CD4-positive, alpha-beta T cell treated with Interleukin-15 for 4 hours (primary cell): ENCODE measurements around the gene DOCK10.

Experiments used
- DNase-seq: peaks from one replicate; pipeline ENCODE4 v3.0.0-alpha.2; 2020; ENCODE audit warnings: low spot score

The DOCK10 gene

GRCh38 chr2:224835405-224835804, 206.9 kb downstream of the DOCK10 start:
- no peak for DNase-seq

GRCh38 chr2:224833986-224834385, 208.3 kb downstream of the DOCK10 start:
- DNase-seq = no peak

- DNase-seq = no peak
These were observed 210.1 kb downstream of the DOCK10 start for GRCh38 chr2:224832207-224832606.

DNA sequence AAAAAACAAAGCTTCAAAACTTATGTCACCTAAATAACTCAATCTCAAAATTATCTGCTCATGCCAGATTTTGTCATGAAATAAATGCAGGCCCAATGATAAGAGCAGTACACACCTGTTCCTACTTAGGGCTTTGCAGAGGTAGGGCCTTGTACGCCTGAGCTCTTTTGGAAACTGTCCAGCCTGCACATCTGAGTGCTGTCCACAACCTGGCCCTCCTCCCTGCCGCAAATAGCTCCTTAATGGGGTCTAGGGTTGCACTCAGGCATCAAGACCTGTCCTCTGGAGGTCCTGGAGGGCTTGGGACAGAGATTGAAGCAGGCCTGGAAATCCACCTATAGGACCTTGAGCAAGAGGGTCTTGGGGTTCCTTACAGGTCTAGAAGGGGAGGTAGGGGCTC, 210.7 kb downstream of the DOCK10 start:
- DNase-seq = no peak

GRCh38 chr2:224820283-224820991, 221.8 kb downstream of the DOCK10 start:
- DNase-seq = no peak

DNA sequence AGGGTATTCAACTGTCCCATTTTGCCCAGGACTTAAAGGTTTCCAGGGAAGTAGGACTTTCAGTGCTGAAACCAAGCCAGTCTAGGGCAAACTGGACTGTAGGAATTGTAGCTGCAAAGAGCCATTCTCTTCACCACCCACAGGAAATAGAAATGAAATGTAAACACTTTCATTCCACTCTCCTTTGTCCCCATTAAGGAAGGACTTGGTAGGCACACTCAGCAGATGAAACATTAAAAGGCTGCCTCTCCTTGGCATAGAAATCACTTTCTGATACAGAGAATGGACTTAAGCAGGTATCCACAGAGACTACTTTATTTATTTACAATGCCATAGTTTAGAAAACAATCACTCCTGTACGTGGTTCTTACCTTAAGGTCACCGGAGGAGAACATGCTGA, 223.2 kb downstream of the DOCK10 start:
- DNase-seq = no peak

DNA sequence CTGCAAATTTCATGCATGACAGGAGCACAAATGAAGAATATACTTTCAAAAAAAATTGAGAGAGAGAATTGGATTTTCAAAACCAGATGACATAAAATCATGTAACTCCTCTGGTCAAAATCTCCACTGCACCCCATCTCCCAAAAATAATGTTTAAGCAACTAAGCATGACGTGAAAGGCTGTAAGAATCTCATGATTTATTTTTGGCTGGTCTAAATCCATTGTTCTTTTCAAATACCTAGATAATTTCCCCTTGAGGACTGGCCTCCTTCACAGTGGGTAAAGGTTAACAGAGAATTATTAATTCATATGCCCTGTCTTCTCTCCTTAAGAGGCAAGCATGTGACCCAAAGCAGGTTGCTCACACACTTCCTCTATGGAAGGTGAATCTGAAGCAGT, 224.6 kb downstream of the DOCK10 start:
- DNase-seq = no peak

DNA sequence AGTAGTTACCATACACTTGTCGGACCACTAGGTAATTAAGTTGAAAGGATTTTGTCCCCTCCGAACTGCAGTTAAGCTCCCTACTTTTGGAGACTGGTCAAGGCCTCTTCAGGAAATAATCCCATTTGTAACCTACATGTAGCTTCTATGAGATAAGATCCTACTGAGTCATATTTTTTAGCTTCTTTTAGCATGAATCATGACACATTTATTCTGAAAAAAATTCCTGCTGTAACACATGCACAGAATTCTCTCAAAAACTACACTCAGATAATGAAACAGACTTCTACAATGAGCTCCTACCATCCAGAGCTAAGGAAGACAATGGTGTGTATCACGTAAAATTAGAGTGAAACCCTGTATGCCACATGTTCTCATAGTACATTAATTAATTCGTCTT, 225.5 kb downstream of the DOCK10 start:
- no peak for DNase-seq

DNA sequence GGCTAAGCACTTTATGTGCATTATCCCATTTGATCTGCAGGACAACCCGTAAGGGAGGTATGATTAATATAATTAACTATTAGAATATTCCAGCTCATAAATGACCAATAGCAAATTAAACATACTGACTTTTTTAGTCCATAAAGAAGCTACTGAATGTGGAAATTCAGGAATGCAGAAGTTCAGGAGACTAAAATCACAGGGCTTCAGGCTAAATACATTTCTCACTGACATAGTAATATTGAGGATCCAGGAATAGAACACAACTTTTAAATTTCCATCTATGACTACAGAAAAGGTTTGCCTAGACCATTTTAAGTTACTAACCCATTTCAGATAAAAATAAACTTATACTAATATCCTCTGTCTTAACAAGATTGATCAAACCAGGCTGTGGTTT, 228.7 kb downstream of the DOCK10 start:
- no peak for DNase-seq

GRCh38 chr2:224807153-224807964, 234.9 kb downstream of the DOCK10 start:
- DNase-seq = no peak

DNA sequence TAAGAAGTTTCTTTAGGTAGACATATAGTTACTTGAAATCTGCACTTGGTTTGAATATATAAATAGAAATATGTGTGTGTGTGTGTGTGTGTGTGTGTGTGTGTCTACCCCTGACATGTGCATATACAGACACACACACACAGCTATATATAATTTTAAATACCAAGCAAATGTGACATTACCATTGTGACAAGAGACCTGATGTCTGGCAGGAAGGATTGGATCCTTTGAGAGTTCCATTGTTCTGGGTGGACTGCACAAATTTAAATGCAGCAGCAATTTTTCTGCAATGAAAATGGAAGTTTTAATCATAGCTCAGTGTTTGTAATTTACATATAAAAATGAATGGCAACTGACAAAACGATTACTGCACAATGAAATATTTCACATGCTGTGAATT, 238.3 kb downstream of the DOCK10 start:
- no peak for DNase-seq

- no peak for DNase-seq
These were observed 239.9 kb downstream of the DOCK10 start for GRCh38 chr2:224802407-224802806.

DNA sequence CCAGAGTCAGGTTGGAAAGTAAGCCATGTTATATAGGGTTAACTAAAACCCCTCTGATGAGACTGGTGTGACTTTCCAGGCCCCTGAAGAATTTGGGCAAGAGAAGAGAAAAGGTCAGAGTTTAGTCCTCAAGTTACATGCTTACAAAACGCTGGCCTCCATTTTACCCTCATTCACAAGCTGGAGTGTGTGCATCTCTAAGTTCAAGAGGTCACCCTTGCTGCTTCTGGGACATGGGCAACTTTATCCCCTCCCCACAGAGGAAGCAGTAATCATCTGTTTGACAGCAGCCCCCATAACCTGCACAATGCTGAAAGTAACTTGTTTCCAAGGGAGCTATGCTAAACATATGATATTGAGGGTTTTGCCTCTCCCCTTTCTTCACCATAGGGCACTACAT, 240.9 kb downstream of the DOCK10 start:
- no peak for DNase-seq

DNA sequence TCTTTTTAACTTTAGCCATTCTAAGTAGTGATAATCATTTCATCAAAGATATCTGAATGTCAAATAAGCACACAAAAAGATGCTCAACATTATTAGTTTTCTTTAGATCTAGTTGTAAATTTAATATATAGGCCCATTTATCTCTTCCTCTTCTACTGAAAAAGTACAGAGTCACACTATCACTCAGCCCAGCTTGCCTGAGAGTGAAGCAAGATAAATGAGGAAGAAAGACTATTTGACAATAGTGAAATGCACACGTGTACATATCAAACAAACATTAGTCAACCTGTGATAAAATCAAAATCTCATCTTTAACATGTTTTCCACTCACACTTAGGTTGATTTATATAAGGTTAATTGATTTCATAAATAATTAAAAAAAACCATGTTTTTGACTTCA, 242.6 kb downstream of the DOCK10 start:
- no peak for DNase-seq

- no peak for DNase-seq
These were observed 244.1 kb downstream of the DOCK10 start for GRCh38 chr2:224798180-224798579.

GRCh38 chr2:224796695-224797305, 245.5 kb downstream of the DOCK10 start:
- no peak for DNase-seq

- no peak for DNase-seq
These were observed 248.3 kb downstream of the DOCK10 start for GRCh38 chr2:224793946-224794345.

DNA sequence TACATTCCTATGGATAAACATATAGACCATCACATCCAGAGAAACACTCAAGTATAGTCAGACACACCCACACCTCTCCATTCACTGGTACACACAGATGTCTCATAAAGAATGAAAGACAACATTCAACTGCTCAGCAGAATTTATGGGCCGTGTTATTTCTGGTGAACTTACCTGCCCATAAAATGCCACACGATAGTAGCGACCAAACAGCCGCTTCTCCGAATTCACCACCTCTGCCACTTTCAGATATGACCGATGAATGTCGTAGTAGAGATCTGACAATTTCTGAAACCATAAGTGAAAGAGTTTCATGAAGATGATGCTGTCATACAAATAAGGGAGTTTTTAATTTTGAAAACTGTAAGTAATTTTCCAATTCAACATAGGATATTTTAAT, 255.4 kb downstream of the DOCK10 start:
- DNase-seq = no peak

GRCh38 chr2:224781400-224781799, 260.9 kb downstream of the DOCK10 start:
- DNase-seq = no peak

DNA sequence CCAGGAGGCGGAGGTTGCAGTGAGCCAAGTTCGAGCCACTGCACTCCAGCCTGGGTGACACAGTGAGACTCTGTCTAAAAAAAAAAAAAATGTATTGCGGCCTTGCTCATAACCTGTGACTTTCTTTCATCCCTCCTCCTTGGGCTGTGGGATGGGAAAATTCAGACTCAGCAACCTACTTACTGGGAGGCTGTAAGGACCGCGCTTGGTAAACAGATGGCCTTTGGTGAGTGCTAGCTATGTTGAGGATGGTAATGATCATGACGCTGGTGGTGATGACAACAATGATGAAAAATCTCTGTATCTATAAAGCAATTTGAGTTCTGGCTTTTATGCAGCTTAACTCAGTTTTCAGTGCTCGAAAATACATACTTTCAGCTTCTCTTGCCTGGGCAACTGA, 261.4 kb downstream of the DOCK10 start:
- DNase-seq = no peak

DNA sequence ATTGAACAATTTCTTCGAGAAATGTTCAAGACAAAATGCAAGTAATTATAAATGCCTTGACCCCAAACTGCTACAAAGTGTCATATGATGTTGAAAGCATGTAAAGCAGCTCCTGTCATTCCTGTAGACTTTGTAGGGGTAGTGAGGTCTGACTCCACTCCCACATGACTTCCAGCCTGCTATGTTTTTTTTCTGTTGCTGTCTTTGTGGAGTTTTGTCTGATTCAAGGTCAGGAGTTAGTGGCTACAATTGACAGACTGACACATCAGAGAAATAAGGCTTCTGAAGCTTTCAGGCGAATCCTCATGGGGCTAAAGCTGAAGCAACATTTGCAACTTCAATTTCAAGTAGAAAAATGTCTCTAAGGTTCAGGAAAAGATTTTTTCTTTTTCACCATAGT, 262.2 kb downstream of the DOCK10 start:
- DNase-seq = no peak

DNA sequence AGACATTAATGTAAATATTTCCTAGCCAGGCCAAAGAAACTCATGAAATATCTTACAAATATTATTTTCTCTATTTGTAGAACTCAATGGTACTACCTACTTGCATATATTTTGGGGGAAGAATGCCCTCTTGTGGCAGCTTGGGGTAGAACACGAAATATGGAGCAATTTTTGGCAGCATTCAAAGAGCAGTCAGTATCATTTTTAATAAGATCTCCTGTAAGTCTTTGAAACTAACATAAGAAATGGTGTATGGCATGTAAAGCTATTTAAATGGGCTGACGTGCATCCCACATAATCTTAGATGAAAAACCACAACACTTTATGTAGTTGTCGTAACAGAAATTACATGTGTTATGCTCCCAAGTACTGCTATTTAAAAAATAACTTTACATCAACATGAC, 263.8 kb downstream of the DOCK10 start:
- DNase-seq = peak; percentile 67

GRCh38 chr2:224777559-224777930, 264.7 kb downstream of the DOCK10 start:
- DNase-seq = no peak
